HS-5 (cell line): ENCODE measurements around the gene NFKBIB.
"Not testable (repeated sequence)": the region's sequence is repeated elsewhere in the genome, so short reads cannot be mapped to it uniquely, and the experiment has no call there.

Experiments used
- DNase-seq: peaks from one replicate; pipeline ENCODE4 v3.0.0-alpha.2; 2012; ENCODE audit warnings: low read depth

The NFKBIB gene

DNA sequence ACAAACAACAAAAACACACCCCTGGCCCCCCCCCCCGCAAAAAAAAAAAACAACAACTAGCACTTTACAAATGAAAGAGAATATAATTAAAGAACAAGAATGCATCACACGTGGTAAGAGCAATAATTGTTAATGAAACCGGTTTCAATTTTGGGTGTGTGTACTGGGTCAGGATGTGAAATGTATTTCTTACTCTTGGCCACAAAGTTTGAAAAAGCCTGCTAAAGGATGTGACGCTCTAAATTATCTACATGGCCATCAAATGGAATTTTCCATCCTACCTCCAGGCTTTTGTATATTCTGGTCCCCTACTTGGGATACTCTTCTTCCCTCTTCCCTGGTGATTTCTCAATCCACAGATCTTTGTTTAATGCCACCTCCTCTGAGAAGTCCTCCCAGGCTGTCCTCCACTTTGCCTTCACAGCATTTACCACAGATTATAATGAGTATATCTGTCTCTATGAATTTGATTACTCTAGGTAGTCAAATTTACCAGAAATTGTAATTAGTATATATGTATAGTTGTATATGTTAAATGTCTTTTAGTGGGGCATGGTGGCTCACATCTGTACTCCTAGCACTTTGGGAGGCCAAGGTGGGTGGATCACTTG lies 28.7 kb downstream of the NFKBIB start:
- no peak for DNase-seq

DNA sequence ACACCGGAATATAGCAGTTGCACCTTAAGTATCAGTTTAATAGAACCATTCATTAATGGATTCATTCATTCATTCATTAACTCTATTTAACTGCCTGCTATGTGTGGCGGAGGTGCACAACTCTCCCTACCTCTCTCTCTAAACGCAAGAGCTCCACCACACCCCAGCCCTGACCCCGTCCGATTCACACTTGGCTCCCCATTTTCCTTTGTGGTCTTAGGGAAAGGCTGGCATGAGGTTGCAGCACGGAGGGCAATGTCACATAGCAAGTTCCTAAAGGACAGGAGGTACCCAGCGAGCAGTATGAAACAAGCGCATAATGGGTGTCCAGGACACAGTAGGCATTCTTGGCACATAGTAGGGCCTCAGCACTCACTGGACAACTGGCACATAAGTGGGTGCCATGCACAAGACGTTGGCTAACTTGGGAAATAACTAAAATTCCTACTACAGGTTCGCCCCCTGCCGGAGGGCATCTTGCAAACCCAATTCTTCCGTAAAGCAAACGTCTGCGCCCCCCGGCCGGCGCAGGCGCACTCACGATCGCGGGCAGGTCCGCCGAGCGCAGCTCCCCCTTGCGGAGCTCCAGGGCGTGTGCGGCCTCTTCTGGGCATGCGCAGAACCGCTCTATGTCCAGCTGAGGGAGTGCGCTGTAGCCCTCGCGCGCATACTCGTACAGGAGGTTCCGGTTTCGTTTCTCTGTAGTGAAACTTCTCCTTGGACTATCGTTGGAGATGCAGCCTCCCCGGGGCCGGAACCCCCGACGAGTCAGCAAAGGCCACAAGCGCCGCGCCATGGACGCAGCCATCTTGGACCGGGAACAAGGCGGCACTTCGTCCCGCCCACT lies 30.4 kb downstream of the NFKBIB start, which contains the start of gene SARS2:
TSS of gene SARS2 (minus strand) at position 835 of the 847 bp plus-strand sequence. CDS start at position 808, 27 bp downstream.
- peak; percentile 79 for DNase-seq

DNA sequence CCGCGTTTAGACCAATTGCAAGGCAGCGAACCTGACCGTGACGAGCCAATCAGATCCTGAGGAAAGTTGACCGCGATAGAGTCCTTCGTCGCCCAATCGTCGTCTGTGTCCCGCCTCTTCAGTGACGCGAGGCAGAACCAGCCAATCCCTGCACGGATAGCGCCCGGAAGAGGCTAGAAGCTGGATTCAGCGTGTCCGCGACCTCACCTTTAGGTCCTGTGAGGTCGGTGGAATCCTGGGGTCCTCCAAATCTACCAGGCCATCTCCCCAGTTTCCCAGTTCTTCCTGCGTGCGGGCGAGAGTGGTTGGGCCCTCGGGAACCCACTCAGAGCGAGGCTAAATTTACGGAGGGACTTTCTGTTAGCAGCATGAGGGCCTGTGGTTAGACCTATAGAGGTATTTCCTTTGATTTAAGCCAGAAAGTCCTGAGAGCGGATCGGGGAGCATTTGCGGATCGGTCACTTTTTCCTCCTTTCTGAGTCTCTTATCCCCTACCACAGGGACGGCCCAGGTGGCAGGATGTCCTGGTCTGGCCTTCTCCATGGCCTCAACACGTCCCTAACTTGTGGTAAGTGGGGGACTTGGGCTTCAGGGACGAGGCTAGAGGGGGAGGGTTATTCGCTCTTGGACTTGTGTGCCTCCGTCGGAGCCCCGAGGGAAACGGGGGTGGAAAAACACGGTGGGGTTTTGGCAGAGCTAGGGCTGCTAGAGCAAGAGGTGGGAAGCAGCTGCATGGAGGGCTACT lies 31.2 kb downstream of the NFKBIB start, which contains the start of gene MRPS12:
TSS of gene MRPS12 (plus strand) at position 169 of the 745 bp plus-strand sequence. CDS start at position 520, 351 bp downstream.
- peak; percentile 97 for DNase-seq

DNA sequence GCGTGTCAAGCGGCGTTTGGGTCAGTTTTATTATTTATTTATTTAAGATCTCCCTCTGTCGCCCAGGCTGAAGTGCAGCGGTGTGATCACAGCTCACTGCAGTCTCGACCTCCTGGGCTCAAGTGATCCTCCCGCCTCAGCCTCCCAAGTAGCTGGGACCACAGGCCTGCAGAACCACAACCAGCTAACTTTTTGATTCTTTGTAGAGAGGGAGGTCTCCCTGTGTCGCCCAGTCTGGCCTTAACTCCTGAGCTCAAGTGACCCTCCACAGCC lies 31.7 kb downstream of the NFKBIB start:
- DNase-seq: no peak

DNA sequence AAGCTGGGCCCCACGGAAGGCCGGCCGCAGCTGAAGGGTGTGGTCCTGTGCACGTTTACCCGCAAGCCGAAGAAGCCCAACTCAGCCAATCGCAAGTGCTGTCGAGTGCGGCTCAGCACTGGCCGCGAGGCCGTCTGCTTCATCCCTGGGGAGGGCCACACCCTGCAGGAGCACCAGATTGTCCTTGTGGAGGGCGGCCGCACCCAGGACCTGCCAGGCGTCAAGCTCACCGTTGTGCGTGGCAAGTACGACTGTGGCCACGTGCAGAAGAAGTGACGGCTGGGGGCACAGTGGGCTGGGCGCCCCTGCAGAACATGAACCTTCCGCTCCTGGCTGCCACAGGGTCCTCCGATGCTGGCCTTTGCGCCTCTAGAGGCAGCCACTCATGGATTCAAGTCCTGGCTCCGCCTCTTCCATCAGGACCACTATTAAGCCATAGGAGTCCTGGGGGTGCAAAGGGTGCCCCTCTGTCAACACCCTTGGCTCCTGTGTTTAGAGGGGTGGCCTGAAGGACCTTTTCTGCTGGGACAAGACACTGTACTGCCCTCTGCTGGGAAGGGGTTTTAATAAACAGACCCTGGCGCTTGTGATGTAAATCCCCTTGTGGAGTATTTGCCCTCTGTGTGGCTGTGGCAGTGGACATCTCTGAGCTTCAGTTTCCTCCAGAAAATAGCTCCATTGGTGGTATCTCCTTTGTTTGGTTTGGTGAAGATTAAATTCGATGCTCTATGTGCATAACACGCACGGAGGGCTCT lies 32.8 kb downstream of the NFKBIB start:
- DNase-seq: no peak

DNA sequence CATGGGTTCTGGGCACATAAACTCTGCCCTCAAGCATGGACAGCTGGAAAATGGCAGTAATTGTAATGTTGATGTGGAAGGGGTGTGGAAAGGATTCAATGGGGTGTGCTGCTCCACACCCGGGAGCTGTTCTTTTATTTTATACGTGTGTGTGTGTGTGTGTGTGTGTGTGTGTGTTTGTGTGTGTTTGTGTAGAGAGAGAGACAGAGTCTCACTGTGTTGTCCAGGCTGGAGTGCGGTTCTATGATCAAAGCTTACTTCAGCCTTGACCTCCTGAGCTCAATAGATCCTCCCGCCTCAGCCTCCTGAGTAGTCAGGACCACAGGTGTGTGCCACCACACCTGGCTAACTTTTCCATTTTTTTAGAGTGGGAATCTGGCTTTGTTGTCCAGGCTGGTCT lies 33.8 kb downstream of the NFKBIB start:
- no peak for DNase-seq

DNA sequence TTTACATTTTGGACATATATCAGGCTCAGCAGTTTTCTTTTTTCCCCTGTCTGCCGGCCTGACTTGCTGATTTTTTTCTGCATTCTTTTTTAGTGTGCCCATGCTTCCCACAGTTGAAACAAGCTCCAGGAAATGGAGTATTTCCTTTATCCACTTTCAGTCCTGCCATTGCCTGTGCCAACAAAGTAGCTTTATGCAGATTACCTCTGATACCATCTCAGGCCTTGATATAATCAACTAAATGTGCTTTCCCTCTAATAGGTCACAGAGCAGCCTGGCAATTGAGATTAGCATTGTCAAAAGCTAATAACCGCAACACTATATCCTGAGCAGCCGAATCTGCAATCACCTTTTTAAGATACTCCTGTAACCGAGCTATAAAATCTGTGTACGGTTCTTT lies 40.2 kb downstream of the NFKBIB start:
- no peak for DNase-seq

DNA sequence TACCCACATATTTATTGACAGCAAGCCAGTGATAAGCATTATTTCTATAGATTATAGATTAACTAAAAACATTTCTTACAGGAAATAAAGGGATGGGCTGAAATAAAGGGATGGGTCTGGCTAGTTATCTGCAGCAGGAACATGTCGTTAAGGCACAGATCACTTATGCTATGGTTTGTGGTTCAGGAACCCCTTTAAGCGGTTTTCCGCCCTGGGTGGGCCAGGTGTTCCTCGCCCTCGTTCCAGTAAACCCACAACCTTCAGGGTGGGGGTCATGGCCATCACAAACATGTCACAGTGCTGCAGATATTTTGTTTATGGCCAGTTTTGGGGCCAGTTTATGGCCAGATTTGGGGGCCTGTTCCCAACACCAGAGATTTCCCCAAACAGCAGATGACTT lies 41.7 kb downstream of the NFKBIB start:
- DNase-seq: not testable (repeated sequence)

DNA sequence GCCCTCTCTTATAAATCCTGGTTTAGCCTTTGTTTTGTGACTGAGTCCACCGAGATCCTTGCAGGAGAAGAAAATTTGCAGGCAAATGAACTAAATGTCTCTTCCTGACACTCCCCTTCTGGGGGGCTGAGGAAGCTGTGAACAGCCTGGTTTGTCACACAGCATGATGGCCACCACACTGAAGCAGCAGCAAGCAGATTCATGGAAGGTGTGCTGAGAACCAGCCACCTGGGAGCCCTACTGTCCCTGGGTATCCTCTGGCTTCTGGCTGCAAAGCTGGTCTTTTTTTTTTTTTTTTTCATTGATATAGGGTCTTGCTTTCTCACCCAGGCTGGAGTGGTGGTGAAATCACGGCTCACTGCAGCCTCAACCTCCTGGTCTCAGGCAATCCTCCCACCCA lies 42.2 kb downstream of the NFKBIB start:
- no peak for DNase-seq

DNA sequence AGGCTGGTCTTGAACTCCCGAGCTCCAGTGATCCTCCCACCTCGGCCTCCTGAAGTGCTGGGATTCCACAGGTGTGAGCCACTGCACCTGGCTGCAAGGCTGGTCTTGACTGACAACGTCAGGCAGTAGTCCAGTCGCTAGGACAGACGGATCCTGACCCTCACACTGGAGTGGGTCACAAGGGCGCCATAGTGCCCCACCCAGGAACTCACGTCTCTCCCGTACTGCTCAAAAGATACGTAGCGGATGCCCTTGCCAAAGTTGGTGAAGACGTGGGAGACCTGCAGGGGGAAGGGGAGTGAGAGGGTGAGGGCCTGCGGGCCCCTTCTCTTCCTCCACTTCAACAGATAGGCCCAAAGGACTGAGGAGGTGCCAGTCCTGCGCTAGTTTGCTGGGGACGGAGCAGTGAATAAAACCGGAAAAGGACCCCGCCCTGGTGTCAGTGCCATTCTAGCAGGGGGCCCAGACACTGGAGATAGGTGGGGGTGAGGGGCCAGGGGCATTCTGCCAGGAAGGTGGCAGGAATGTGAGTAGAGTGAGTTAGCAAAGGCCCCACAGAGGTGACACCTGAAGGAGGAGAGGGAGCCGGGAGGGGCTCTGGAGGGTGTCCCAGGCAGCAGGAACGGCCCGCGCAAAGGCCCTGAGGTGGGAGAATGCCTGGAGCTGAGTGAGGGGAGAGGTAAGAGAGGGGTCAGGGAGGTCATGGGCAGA lies 42.9 kb downstream of the NFKBIB start:
- no peak for DNase-seq

DNA sequence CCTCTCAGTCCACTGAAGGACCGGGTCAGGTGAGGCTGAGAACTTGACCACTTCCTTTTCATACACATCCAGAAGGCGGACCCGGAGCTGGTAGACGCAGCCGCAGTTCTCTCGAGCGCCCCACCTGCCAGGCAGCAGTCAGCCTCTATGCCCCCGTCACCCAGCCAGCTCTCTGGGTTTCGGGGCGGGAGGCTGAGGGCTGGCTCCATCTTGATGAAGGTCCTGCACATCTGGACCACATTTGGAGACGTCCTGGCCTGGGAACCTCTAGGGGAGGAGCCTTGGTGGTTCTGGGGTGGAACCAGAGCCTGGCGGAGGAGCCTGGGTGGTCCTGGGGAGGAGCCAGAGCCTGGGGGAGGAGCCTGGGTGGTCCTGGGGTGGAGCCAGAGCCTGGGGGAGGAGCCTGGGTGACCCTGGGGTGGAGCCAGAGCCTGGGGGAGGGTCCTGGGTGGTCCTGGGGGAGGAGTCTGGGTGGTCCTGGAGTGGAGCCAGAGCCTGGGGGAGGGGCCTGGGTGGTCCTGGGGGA lies 45.3 kb downstream of the NFKBIB start:
- DNase-seq: no peak

DNA sequence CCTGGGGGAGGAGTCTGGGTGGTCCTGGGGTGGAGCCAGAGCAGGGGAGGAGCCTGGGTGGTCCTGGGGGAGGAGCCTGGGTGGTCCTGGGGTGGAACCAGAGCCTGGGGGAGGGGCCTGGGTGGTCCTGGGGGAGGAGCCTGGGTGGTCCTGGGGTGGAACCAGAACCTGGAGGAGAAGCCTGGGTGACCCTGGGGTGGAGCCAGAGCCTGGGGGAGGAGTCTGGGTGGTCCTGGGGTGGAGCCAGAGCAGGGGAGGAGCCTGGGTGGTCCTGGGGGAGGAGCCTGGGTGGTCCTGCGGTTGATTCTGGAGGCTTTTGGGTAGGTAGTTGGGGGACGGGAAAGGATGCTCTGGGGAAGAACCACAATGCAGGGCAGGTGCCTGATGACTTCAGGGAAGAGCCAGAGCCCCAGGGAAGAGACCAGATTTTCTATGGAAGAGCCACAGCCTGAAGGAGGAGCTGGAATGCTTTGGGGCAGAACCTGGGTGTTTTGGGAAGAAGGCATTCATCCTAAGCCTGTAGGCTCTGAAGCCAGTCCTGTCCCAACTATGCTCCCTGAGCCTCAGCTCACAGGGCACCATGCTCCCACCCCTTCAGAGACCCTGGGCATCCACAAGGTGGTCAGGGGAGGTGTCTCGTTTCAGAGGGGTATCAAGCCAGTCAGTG lies 45.9 kb downstream of the NFKBIB start:
- DNase-seq: no peak

DNA sequence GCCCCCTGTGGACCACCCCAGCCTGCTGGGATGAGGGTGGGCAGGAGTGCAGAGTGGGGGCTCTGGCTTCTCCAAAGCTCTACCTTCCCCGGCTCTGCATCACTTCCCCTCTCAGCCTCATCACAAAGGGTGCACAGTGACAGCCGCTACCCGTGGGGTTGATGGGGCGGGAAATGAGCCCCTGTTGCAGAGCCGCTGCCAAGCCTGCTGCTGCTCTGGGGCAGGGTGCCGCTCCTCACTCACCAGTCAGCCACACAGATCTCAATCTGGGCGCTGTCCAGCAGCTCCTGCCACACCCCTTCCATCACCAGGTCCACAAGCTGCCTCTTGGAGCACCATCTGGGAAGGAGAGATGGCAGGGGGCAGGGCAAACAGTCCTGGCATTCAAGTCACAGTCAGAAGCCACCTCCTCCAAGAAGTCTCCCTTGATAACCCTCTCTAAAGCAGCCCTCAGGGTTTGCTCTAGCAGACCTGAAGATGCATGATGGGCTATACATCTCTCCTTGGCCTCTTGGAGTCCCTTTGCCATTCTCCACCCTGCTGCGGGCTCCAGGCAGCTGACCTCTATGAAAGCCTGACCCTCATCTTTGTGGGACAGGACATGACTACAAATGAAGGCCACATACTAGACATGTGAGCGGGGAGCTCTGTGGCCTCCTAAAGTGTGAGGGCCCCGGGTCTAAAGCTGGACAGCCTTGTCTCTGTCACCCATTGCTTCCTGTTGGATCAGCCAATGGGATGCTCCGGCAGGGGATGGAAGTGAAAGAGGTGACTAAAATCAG lies 46.7 kb downstream of the NFKBIB start:
- DNase-seq: no peak

DNA sequence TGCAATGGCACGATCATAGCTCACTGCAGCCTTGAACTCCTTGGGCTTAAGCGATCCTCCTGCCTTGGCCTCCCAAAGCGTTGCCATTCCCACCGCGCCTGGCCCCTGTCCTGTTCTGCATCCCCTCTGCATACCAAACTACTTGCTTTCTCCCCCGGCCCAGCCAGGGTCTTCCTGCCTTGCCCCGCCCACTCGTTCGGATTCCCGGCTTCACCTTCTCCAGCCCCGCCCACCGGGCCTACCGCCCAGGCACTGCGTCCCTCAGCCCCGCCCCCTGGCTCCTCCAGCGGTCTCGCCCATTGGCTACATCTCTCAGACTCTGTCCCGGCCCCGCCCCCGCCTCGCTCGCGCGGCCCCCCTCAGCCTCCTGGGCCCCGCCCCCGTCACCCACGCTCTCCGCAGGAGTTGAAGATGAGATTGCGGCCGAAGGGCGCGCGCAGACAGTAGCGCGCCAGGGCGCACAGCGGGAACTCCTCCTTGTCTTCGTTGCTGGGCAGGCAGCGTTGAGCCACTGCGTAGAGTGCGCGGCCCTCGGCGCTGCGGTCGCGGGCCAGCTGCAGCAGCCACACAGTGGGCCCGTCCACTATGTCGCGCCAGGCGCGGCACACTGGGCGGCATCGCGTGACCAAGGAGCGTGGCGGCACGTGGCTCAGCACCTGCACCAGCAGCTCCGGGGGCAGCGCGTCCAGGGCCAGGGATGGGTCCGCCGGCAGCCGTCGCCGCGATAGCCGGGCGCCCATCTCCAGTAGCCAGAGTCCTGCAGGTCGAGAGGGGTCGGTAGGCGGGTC lies 50.0 kb downstream of the NFKBIB start:
- no peak for DNase-seq

DNA sequence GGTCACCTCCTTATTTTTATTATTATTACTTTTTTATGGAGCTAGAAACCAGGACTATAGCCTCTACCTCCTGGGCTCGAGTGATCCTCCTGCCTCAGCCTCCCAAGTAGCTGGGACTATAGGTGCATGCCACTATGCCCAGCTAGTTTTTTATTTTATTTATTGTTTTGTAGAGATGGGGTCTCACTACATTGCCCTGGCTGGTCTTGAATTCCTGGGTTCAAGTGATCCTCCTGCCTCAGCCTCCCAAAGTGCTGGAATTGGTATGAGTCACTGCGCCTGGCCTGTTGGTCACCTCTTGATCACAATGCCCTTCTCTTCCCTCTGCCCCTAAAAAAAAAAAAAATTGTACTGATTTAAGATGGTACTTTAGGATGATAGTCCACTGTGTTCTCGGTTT lies 51.4 kb downstream of the NFKBIB start:
- no peak for DNase-seq

DNA sequence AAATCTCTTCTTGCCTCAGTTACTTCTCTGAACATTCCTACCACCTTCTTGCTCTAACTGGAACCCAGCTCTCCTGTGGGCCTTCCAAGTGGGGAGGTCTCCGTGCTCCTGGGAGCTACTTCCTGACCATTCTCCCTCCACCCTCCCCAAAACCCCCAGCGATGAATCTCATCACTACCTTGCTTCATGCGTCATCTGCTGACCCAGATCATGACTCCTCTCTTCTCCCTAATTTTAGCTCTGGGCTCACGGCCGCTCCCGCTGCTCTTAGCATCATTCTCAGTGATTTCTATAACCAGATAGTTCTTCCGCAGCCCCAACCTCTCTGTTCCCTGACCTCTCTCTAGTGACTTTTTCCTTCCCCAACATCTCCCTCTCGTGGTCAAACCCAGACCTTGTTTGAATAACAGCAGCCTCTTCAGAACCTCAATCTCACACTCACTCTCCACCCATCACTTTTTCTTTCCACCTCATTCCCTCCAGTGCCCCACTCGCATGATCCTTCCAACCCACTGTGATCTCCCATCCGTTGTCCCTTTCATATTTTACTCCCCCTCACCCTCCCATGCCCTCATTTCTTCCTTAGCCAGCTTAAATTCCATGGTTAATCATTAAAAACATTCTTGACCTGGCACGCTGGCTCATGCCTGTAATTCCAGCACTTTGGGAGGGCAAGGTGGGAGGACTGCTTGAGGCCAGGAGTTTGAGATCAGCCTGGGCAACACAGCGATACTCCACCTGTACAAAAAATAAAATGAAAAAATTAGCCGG lies 52.8 kb downstream of the NFKBIB start:
- no peak for DNase-seq

DNA sequence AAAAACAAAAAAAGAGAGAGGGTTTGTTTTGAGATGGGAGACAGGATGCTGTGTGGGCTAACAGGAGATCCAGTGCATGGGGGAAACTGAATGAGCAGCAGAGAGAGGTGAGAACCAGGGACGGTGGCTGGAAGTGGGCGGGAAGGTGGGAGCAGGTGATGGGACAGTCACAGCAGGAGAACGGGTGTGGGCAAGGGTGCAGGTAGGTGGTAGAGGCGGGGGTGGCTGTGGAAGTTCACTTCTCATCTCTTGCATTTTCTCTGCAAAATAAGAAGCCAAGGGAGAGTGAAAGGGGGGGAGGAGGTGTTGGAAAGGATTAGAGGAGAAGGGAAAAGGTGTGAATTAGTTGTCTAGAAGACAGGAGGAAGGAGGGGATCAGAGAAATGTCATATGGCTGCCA lies 53.9 kb downstream of the NFKBIB start:
- DNase-seq: no peak

DNA sequence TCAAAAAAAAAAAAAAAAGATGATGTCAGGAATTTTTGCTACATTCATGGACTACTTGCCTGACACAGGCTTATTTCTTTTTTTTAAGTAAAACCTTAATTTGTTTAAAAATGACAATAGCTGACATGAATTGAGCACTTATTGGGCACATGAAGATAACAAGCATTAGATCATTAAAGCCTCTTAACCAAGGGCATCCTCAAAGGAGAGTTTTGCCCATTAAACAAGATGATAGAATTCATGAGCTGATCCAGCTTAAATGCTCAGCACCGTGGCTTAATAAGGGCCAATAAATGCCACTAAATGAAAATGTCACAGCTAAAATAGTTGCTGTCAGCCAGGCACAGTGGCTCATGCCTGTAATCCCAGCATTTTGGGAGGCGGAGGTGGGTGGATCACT lies 56.5 kb downstream of the NFKBIB start:
- DNase-seq: no peak
